Diencephalon (tissue), 1 donor: ENCODE measurements around the gene OXNAD1. TPM values are rescaled to one million over a fixed set of nuclear protein-coding genes. Genes with fewer than 3 reads are reported as not detected.

Experiments used
- total RNA-seq: library from RNA; depleted of rRNA; stranded (reverse); fragments of >200 nt; gene quantifications from one replicate; pipeline ENCODE4 v1.2.3, GENCODE V29; 2014

OXNAD1 gene, protein sequence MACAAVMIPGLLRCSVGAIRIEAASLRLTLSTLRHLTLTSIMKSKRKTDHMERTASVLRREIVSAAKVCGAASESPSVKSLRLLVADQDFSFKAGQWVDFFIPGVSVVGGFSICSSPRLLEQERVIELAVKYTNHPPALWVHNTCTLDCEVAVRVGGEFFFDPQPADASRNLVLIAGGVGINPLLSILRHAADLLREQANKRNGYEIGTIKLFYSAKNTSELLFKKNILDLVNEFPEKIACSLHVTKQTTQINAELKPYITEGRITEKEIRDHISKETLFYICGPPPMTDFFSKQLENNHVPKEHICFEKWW
- 22.6 TPM for total RNA-seq

DNA sequence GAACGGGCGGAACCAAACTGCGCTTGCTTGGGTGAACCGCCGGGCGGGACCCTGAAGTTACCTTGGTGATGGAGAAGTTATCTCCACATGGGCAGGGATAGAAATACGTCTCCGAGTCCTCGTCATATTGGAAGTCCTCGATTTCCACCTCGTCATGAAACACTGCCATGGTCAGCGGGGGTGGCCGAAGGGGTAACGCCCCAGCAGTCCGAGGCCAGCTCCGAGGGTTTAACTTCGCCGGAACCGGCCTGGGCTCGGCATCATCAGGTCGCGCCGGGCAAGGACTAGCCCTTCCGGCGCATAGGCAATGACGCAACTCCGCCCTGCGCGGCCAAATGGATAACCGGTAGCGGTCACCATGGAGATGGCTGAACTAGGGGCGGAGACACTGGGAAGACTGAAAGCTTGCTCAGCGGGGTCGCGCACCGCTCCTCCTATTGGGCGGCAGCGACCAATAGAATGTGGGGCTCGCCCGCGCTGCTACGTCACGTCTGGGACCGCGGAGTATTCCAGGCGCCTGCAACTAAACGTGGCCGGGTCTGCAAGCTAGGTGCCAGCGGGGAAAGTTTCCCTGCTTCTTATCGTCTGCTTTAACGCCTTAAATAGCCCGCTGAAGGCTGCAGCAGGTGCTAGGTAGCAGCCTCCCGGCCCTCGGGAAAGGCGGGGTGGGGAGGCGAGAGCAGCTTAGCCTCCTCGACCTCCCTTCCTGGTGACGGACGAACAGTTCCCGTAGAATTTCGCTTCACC lies at the start of gene OXNAD1, which contains the start of gene DPH3:
Gene OXNAD1 (plus strand): TSS at position 505 of the 747 bp plus-strand sequence. CDS start 5,741 bp downstream, outside the sequence.
Gene DPH3 (minus strand): TSS at position 236 of the 747 bp plus-strand sequence. CDS start 67 bp downstream, at position 169.

Other genes starting within 250 kb of the OXNAD1 start
- gene GALNT15, start 90.5 kb upstream of the OXNAD1 start, total RNA-seq, result 5.8 TPM
- gene DPH3, start 269 bp upstream of the OXNAD1 start, total RNA-seq, result 37.1 TPM
- 27.0 TPM for gene RFTN1, start 248.5 kb downstream of the OXNAD1 start, total RNA-seq